ENCODE results near the gene PLCH1.

The PLCH1 gene

GRCh38 chr3:155520463-155520862 is 224.4 kb downstream of the PLCH1 start:
- no peak for DNase-seq

DNA sequence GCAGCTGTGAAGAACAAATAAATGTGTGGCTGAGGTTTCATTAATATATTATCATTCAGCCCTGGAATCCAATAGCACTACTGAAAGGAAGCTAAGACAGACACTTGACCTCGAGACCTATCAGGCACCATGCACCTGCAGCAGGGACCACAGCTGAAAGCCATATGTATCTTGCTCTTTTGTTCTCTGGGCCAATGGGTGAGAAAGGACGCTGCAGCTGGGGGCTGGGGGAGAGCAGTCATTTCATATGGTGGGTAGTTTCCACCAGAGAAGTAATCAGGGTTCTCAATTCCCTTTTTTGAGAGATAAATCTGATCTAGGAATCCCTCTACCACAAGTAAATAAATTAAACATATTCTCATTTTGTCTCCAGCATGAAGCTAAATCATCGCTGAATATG is 225.8 kb downstream of the PLCH1 start:
- no peak for DNase-seq

DNA sequence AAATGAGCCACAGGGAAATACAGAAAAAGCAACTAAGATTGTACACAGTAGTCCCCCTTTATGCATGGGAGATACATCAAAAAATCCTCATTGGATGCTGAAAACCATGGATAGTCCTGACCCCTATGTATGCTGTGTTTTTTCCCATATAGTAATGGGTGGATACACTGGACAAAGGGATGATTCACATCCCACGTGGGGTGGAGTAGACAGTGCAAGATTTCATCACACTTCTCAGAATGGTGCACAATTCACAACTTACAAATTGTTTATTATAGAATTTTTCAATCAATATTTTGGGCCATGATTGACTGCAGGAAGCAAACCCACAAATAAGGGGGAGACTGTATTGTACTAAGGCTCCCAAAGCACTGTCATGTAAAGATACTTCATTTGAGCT is 227.0 kb downstream of the PLCH1 start:
- DNase-seq = no peak

- DNase-seq = no peak
These were observed 228.4 kb downstream of the PLCH1 start for GRCh38 chr3:155516439-155516838.

- DNase-seq = no peak
These were observed 232.0 kb downstream of the PLCH1 start for GRCh38 chr3:155512867-155513261.

DNA sequence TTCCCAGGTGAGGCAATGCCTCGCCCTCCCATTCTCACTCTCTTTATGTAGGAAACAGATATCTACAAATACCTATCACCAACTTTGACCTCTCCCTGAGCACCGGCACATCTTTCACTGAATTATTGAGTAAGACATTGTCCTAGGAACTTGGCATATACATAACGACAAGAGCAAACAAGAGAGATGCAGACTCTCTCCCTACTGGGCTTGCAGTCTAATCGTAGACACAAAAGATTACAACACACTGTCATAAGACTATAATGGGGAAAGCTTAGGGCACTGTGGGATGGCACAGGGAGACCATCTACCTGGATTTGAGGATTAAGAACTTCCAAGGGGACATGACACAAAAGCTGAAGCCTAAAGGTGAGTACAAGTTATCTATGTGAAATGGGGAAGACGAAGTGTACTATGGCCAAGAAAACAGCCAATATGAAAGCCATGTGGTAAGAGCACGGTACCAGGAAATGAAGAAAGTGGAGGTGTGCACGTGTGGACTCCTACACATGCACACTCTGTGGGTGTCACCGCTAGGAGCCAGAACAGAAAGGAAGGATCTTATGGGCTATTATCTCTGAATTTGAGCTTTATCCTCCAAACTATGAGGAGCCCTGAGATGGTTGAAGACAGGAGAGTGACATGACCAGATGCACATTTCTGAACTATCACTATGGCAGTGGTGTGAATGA is 232.6 kb downstream of the PLCH1 start:
- DNase-seq = no peak

- DNase-seq = no peak
These were observed 240.2 kb downstream of the PLCH1 start for GRCh38 chr3:155504682-155505081.

DNA sequence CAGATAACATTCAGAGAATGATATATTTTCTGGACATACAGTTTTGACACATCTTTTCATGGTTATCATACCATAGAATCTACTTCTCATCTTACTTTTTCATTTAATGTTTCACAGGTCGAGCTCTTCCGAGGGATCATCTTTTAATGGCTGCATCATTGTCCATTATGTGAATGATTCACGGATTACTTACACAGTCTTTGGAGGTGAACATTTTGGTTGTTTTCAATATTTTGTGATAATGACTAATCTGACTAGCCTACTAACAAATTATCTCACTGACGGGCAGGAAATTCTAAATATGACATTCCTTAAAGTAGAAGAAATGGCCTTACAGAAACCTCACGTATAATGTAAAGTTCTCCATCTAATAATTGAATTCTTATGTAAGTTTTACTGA is 242.2 kb downstream of the PLCH1 start:
- DNase-seq = no peak

DNA sequence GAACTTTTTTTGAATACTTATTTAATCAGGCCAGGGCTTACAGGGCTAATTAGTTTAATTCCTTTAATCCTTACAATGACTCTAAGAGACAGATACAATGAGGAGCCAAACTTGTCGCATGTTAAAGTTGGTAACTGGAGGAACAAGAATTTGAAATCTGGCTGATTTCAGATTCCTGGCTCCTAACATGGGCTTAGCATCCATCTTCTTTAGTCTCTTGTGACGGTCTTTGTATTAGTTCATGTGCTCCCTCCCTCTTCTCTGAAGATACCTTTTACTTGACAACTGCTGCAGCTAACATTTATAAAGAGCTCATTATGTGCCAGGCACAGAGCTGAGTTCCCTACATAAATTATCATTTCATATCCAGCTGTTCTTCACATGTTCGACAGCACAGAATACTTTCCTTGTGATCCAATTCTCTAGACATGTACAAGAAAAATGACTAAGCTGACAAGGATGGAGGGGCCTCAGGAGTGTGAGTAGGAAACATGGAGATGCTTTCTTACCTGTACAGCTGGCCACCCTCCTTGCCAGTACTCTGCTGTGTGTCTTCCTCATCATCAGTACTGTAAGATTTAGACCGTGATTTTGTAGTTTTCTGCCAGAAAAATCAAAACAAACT is 244.6 kb downstream of the PLCH1 start:
- no peak for DNase-seq

GRCh38 chr3:155497930-155498647 is 246.8 kb downstream of the PLCH1 start:
- no peak for DNase-seq

GRCh38 chr3:155496206-155496605 is 248.7 kb downstream of the PLCH1 start:
- no peak for DNase-seq

GRCh38 chr3:155495387-155495786 is 249.5 kb downstream of the PLCH1 start:
- no peak for DNase-seq

GRCh38 chr3:155494332-155494731 is 250.5 kb downstream of the PLCH1 start:
- DNase-seq = no peak

DNA sequence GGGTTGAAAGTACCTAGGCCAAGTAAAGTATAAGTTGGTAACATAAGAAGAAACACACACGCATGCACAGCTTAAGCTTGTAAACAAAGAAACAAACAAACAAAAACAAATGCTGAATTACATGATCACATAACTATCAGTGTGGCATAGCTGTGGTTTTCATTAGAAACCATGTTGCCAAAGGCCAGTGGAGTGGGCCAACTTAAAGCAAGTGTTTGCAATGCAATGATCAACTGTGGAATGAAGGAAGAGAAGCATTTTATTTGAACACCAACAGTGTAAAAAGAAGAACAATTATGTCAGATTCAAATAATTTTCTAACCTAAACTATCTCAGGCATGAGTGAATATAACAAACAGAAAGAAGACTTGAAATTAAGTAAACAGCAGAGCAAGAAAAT is 252.0 kb downstream of the PLCH1 start:
- no peak for DNase-seq

GRCh38 chr3:155491696-155492095 is 253.2 kb downstream of the PLCH1 start:
- no peak for DNase-seq

DNA sequence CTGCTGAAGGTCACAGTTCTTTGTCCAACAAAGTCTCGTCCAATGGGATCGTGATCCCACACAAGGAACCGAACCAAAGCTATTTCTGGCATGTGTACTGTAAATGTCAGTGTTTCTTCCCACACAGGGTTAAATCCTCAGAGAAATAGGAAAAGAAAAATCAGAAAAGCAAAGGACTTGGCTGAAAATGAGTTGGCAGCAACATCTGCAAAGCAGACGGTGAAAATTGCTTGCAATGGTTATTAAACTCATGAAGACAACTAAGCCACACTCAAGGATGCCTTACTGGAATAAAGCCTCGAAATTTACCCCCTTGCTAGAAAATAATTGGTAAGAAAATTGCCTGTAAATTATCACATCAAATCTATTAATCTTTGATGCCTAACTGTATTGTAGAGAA is 256.2 kb downstream of the PLCH1 start:
- no peak for DNase-seq

DNA sequence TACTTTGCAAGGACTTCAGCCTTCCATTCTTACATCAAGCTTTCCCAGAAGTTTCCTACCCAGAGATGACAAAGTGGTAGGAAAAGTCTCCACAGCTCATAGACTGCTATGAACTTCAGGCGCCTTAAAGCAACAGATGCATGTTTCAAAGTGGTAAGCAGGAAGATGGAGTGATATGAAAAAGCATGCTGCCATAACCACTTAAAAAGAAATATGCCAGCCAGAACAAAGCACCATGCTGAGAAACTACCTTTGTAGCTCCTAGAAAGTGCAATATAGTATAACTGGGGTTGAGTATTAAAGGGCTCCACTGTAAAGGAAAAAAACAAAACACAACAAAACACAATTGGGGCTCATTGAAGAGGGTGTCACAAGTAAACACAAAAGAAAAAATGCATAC is 259.0 kb downstream of the PLCH1 start:
- no peak for DNase-seq

- no peak for DNase-seq
These were observed 263.3 kb downstream of the PLCH1 start for GRCh38 chr3:155481591-155481990.

- DNase-seq = no peak
These were observed 263.8 kb downstream of the PLCH1 start for GRCh38 chr3:155481089-155481488.

DNA sequence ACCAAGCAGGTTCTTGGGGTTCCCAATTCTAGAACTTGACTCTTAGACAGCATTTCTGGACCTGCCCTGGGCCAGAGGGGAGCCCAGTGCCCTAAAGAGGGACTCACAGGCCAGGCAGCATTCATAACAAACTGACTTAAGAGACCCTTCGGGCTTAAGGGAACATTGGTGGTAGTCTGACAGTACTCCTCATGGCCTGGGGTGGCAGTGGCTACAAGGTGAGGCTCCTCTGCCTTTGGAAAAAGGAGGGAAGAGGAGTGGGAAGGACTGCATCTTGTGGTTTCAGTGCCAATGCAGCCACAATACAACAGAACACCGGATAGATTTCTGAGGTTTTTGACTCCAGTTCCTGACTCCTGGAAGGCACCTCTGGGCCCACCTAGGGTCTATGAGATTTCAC is 279.2 kb downstream of the PLCH1 start:
- DNase-seq = no peak

DNA sequence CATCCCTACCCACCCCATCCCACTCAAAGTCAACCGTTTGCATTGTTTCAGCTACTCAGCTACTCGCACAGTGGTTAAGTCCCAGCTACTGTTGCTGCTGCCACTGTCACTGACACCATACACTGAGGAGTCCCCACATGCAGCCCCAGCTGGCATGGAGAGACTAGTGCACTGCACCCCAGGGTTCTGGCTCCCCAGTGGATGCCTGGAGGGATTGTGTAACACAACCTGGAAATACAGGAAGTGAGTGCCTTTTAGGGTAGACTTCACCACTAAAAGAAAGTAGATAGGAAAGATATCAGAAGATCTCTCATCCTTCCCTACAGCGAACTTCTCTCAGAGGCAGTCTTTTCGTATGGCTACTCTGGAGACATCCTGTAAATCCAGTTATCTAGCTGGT is 282.2 kb downstream of the PLCH1 start:
- DNase-seq = no peak

DNA sequence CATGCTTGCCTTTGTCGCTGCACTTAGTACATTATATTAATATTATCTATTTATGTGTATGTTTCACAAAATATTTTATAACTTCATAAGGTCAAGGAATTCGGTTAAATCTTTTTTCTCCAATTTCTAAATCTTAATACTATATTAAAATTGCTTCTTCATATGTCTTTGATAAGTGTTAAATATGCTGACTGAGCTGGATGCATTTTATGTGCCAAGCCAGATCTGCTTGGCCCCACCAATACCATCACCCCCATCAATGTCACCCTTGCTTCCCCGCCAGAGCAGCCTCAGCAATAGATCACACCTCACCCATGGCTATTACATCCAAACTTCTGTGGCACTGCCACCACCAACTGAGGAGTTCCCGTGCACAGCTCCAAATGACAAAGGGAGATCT is 287.3 kb downstream of the PLCH1 start:
- DNase-seq = no peak

DNA sequence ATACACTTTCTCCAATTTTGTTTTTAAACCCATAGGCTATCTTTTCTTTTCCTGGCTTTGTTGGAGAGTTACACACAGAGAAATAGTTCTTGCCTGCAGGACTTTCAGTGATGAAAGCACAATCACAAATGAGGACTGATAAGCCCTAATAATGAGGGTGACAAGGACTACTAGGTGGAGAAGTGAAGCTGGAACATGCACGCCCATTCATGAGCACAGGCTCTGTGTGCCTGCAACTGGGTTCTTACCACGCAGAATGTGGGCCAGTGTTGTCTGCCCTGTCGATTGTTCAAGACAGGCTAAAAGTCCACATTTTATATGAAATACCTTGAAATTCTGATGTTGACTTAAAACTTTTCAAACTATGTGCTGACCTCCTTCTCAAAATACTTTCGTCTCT is 289.1 kb downstream of the PLCH1 start:
- no peak for DNase-seq

DNA sequence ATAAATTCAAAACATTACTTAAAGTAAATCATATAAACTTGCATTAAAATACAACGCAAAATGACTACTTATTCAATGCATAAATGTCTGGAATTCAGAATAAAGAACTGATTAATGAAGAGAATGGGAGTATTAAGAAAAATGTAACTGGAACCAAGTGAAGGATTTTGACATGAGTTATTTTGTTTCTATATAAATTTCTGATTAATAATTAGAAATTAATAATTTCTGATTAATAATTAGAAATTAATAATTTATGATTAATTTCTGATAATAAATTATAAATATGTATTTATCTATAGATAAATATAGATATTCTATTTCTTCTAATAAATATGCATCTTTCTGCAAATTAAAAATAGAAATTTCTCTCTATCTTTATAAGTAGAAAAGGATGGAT is 291.4 kb downstream of the PLCH1 start:
- DNase-seq = no peak
